ENCODE measurements around the gene LLPH.

LLPH gene

GRCh38 chr12:66092559-66093269 is 37.8 kb downstream of the LLPH start:
- DNase-seq (ENCODE audit: low read depth in 2 of 2) = no peak

GRCh38 chr12:66090157-66090556 is 40.4 kb downstream of the LLPH start:
- DNase-seq (ENCODE audit: low read depth in 2 of 2) = no peak

GRCh38 chr12:66087365-66087943 is 43.1 kb downstream of the LLPH start:
- peak in 1 of 2 donors; percentile 11 for DNase-seq (ENCODE audit: low read depth in 2 of 2)

- no peak for DNase-seq (ENCODE audit: low read depth in 2 of 2)
These were observed 44.6 kb downstream of the LLPH start for GRCh38 chr12:66085998-66086397.

- DNase-seq (ENCODE audit: low read depth in 2 of 2) = no peak
These were observed 45.3 kb downstream of the LLPH start for GRCh38 chr12:66085213-66085612.

GRCh38 chr12:66083766-66084165 is 46.8 kb downstream of the LLPH start:
- no peak for DNase-seq (ENCODE audit: low read depth in 2 of 2)

GRCh38 chr12:66082744-66083143 is 47.8 kb downstream of the LLPH start:
- no peak for DNase-seq (ENCODE audit: low read depth in 2 of 2)

- DNase-seq (ENCODE audit: low read depth in 2 of 2) = no peak
These were observed 49.8 kb downstream of the LLPH start for GRCh38 chr12:66080791-66081190.

GRCh38 chr12:66077542-66077941 is 53.0 kb downstream of the LLPH start:
- no peak for DNase-seq (ENCODE audit: low read depth in 2 of 2)

GRCh38 chr12:66074561-66074960 is 56.0 kb downstream of the LLPH start:
- no peak for DNase-seq (ENCODE audit: low read depth in 2 of 2)

GRCh38 chr12:66072566-66072965 is 58.0 kb downstream of the LLPH start:
- no peak for DNase-seq (ENCODE audit: low read depth in 2 of 2)

GRCh38 chr12:66072135-66072534 is 58.4 kb downstream of the LLPH start:
- DNase-seq (ENCODE audit: low read depth in 2 of 2) = no peak

- DNase-seq (ENCODE audit: low read depth in 2 of 2) = no peak
These were observed 59.0 kb downstream of the LLPH start for GRCh38 chr12:66071549-66071948.

- DNase-seq (ENCODE audit: low read depth in 2 of 2) = no peak
These were observed 60.0 kb downstream of the LLPH start for GRCh38 chr12:66070378-66071120.

- no peak for DNase-seq (ENCODE audit: low read depth in 2 of 2)
These were observed 63.5 kb downstream of the LLPH start for GRCh38 chr12:66066929-66067523.
